ENCODE data around the gene CHTOP. TPM values are rescaled to one million over a fixed set of nuclear protein-coding genes. Genes with fewer than 3 reads are reported as not detected.

CHTOP gene
- total RNA-seq, 1 experiment from 2014 or later, result 156 TPM

DNA sequence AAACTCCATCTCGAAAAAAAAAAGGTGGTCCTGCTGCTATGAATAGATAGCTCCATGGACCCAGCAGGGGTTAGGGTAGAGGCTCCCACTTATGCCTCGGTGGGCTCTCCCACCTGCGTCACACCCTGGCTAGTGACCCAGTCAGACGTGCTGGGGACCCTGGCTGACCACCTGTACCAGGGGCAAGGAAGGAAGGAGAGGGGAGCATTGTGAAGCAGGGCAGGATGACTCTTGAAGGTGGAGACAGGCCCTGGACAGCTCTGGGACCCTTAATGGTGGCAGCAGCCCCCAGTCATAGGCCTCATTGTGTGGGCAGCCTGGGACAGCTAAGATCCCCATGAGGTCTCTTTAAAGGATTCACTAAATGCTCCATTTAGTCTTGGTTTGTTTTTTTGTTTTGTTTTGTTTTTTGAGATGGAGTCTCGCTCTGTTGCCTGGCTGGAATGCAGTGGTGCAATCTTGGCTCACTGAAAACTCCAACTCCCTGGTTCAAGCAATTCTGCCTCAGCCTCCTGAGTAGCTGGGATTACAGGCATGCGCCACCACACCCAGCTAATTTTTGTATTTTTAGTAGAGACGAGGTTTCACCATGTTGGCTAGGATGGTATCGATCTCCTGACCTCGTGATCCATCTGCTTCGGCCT lies 14.3 kb downstream of the CHTOP start:
- Mint-ChIP-seq H3K4me1 (ENCODE audit: insufficient read depth, unreplicated experiment) (peaks cover 21% of the 10 kb centered on the region), H3K36me3 (ENCODE audit: insufficient read depth, unreplicated experiment) (peaks cover 55% of the 10 kb centered on the region), H3K4me3 (ENCODE audit: unreplicated experiment) (no peak overlapping the region), H3K9me3 (ENCODE audit: unreplicated experiment) (no peaks in the 10 kb centered on the region), H3K27me3 (ENCODE audit: insufficient read depth, unreplicated experiment) (no peaks in the 10 kb centered on the region), H3K27ac (ENCODE audit: low read depth, unreplicated experiment) (peak overlapping the region; percentile 53)
- DNase-seq (ENCODE audit: unreplicated experiment), result no peak
- no TSS peak for BruUV-seq (replicated peaks)
- ChIA-PET CTCF (interaction anchor here (0.5 to 1.8 kb wide), 7 partner anchors 10 to 263 kb away, joined by 3 to 5 read pairs (median 4); no protein-coding TSS in a partner anchor), POLR2A (interaction anchor here (0.6 to 46.1 kb wide), 14 partner anchors 8 to 466 kb away, joined by 3 to 1272 read pairs (median 4); partner anchors contain the start of genes CHTOP, S100A1, S100A13 and S100A14)
- intact Hi-C loops (cut with micrococcal nuclease), result no loop called here
- TF ChIP-seq, protein P1, sequence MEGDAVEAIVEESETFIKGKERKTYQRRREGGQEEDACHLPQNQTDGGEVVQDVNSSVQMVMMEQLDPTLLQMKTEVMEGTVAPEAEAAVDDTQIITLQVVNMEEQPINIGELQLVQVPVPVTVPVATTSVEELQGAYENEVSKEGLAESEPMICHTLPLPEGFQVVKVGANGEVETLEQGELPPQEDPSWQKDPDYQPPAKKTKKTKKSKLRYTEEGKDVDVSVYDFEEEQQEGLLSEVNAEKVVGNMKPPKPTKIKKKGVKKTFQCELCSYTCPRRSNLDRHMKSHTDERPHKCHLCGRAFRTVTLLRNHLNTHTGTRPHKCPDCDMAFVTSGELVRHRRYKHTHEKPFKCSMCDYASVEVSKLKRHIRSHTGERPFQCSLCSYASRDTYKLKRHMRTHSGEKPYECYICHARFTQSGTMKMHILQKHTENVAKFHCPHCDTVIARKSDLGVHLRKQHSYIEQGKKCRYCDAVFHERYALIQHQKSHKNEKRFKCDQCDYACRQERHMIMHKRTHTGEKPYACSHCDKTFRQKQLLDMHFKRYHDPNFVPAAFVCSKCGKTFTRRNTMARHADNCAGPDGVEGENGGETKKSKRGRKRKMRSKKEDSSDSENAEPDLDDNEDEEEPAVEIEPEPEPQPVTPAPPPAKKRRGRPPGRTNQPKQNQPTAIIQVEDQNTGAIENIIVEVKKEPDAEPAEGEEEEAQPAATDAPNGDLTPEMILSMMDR (IDR thresholded peaks at IDR 0.05; ENCODE audit: unreplicated experiment), result no peak

DNA sequence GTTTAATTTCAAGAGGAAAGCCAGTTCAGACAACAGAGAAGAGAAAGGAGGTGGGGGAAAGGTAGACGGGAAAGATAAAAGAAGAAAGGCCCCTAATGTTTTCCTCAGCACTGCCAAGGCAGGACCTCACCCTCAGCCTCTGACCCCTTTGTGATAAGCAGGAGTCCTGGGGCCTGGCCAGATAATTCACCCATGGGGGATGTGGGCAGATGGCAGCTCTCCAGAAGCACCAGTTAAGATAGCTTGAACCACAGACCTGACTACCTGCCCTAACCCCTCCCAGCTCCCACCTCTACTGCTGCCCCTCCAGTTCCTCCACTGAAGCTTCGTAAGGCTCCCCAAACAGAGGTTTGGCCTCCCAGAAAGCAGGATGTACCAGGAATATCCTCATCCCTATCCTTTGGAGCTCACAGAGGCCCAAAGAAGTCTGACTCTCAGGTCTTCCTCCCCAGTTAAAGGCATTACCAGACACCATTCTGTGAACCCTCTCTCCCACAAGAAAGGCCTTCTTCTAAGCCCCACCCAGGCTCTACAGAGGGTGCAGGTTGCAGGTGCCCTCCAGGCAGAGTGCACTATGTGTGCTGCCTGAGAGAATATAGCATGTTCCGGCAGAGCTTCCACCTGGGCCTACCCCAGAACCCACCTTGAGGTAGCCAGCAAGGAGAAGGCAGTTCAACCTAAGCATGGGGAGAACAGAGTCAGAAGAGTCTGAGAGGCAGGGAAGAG lies 15.4 kb downstream of the CHTOP start:
- intact Hi-C loops (cut with micrococcal nuclease), result no loop called here
- POLR2A ChIA-PET, result interaction anchor here (0.6 to 46.1 kb wide), 10 partner anchors 10 to 465 kb away, joined by 3 to 1272 read pairs (median 5); partner anchors contain the start of genes CHTOP, S100A1, S100A13 and S100A14
- BruUV-seq (replicated peaks), result TSS peak; percentile 2
- no peak overlapping the region for H3K4me3 Mint-ChIP-seq (ENCODE audit: unreplicated experiment)
- DNase-seq (ENCODE audit: unreplicated experiment), result no peak
- no peaks in the 10 kb centered on the region for H3K27me3 Mint-ChIP-seq (ENCODE audit: insufficient read depth, unreplicated experiment)
- no peaks in the 10 kb centered on the region for H3K9me3 Mint-ChIP-seq (ENCODE audit: unreplicated experiment)
- peak overlapping the region; percentile 10 for H3K27ac Mint-ChIP-seq (ENCODE audit: low read depth, unreplicated experiment)
- TF ChIP-seq, protein P1 (IDR thresholded peaks at IDR 0.05; ENCODE audit: unreplicated experiment), result no peak
- peaks cover 43% of the 10 kb centered on the region for H3K36me3 Mint-ChIP-seq (ENCODE audit: insufficient read depth, unreplicated experiment)
- CTCF ChIA-PET, result interaction anchor here (0.7 to 1.8 kb wide), 2 partner anchors 11 to 60 kb away, joined by 3 to 4 read pairs; no protein-coding TSS in a partner anchor
- peaks cover 13% of the 10 kb centered on the region for H3K4me1 Mint-ChIP-seq (ENCODE audit: insufficient read depth, unreplicated experiment)

DNA sequence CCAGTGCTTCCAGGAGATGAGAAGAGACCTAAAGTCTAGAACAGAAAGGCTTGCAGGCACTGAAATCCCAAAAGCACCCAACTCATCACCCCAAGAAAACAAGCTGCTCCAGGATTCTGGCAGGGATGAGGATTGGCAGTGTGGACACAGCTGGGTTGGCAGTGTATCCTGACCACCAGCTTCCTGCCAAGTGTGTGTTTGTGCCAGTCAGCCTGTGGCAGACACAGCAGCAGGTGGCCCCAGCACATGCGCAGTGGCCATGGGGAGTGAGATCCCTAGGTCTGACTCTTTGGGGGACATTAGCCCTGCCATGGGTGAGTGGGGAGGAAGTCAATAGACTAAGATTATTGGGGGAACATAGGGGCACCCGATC lies 16.0 kb downstream of the CHTOP start:
- TF ChIP-seq, protein P1 (IDR thresholded peaks at IDR 0.05; ENCODE audit: unreplicated experiment), result no peak
- intact Hi-C loops (cut with micrococcal nuclease), result no loop called here
- DNase-seq (ENCODE audit: unreplicated experiment), result peak; percentile 54
- Mint-ChIP-seq H3K9me3 (ENCODE audit: unreplicated experiment) (no peaks in the 10 kb centered on the region), H3K36me3 (ENCODE audit: insufficient read depth, unreplicated experiment) (peaks cover 38% of the 10 kb centered on the region), H3K4me3 (ENCODE audit: unreplicated experiment) (no peak overlapping the region), H3K4me1 (ENCODE audit: insufficient read depth, unreplicated experiment) (peaks cover 13% of the 10 kb centered on the region), H3K27ac (ENCODE audit: low read depth, unreplicated experiment) (peak overlapping the region; percentile 10), H3K27me3 (ENCODE audit: insufficient read depth, unreplicated experiment) (no peaks in the 10 kb centered on the region)
- ChIA-PET CTCF (interaction anchor here (0.7 to 1.8 kb wide), 2 partner anchors 11 to 60 kb away, joined by 3 to 4 read pairs; no protein-coding TSS in a partner anchor), POLR2A (interaction anchor here (0.7 to 46.1 kb wide), 8 partner anchors 9 to 125 kb away, joined by 3 to 1272 read pairs (median 14); partner anchors contain the start of genes CHTOP, S100A1, S100A13 and S100A14)
- BruUV-seq (replicated peaks), result no TSS peak

DNA sequence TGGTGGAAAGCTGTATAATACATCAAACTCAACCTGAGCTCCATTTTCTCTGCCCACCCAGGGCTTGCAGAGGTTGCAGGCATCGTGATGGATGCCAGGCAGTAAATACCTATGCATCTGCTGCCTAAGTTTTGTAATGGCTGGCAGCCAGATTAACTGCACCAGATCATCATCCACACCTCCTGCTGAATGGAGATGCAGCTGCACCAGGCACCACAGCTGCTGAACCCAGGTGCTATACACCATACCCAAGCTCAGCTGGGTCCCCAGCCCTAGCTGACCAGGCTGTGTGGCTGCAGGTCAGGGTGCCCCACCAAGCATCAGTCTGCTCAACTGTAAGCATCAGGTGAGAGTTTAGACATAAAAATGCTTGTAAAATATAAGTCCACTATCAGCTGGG lies 17.9 kb downstream of the CHTOP start:
- Mint-ChIP-seq H3K36me3 (ENCODE audit: insufficient read depth, unreplicated experiment) (peaks cover 18% of the 10 kb centered on the region), H3K27me3 (ENCODE audit: insufficient read depth, unreplicated experiment) (no peaks in the 10 kb centered on the region), H3K9me3 (ENCODE audit: unreplicated experiment) (no peaks in the 10 kb centered on the region), H3K27ac (ENCODE audit: low read depth, unreplicated experiment) (no peak overlapping the region), H3K4me3 (ENCODE audit: unreplicated experiment) (no peak overlapping the region), H3K4me1 (ENCODE audit: insufficient read depth, unreplicated experiment) (peaks cover 8% of the 10 kb centered on the region)
- intact Hi-C loops (cut with micrococcal nuclease), result no loop called here
- POLR2A ChIA-PET, result interaction anchor here (0.8 to 46.1 kb wide), 10 partner anchors 9 to 339 kb away, joined by 3 to 1272 read pairs (median 9); partner anchors contain the start of genes CHTOP, ILF2, RPS27 and S100A1
- BruUV-seq (replicated peaks), result no TSS peak
- no peak for DNase-seq (ENCODE audit: unreplicated experiment)
- TF ChIP-seq, protein P1 (IDR thresholded peaks at IDR 0.05; ENCODE audit: unreplicated experiment), result no peak
- CTCF ChIA-PET, result interaction anchor here (0.7 to 2.4 kb wide), 5 partner anchors 34 to 141 kb away, joined by 4 to 16 read pairs (median 6); no protein-coding TSS in a partner anchor

All from MCF 10A (cell line).